Measurements from ENCODE around the gene BCAS2. TPM values are rescaled to one million over a fixed set of nuclear protein-coding genes. Genes with fewer than 3 reads are reported as not detected.

BCAS2 gene
- total RNA-seq, 2 experiments from 2014 or later = 39.3 to 40.8 TPM

DNA sequence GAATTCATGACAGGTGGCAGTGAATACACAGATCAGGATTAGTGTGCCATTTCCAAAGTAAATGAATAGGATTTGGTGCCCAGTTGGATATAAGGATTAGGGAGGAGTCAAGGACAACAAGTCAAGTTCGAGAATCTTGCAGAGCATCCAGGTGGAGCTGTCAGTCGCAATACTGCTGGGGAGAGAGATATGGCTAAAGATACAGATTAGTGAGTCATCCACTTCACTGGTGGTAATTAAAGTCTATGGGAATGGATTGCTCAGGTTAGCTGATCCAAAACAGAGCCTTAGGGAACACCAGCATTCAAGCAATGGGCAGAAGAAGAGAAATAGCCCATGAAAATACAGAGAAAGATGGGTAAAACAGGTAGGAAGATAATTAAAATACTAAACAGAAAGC lies 26.8 kb downstream of the BCAS2 start:
- Histone ChIP-seq H4K20me1 (ENCODE audit: insufficient read depth, low read length) (no peaks in the 10 kb centered on the region), H3K9me2 (ENCODE audit: insufficient read depth, low read length) (no peaks in the 10 kb centered on the region), H3K4me1 (ENCODE audit: insufficient read depth, low read length, poor library complexity, severe bottlenecking) (no peaks in the 10 kb centered on the region), H3K4me2 (ENCODE audit: low read length) (no peak overlapping the region), H3K4me3 (ENCODE audit: low read depth, low read length, poor library complexity, severe bottlenecking) (no peak overlapping the region), H3K79me2 (ENCODE audit: insufficient read depth, low read depth, low read length) (no peaks in the 10 kb centered on the region), H3K27ac (ENCODE audit: low read depth, low read length, poor library complexity, severe bottlenecking) (no peak overlapping the region), H2AFZ (ENCODE audit: low read length) (no peak overlapping the region), H3K9me3 (ENCODE audit: low read length) (no peaks in the 10 kb centered on the region), H3K36me3 (ENCODE audit: insufficient read depth, low read length) (no peaks in the 10 kb centered on the region)
- intact Hi-C loops (cut with micrococcal nuclease; ENCODE audit: unreplicated experiment) = loop anchor here (10.0 kb wide), 1 partner anchor 60 kb away; no protein-coding TSS in a partner anchor
- TF ChIP-seq, protein P1, sequence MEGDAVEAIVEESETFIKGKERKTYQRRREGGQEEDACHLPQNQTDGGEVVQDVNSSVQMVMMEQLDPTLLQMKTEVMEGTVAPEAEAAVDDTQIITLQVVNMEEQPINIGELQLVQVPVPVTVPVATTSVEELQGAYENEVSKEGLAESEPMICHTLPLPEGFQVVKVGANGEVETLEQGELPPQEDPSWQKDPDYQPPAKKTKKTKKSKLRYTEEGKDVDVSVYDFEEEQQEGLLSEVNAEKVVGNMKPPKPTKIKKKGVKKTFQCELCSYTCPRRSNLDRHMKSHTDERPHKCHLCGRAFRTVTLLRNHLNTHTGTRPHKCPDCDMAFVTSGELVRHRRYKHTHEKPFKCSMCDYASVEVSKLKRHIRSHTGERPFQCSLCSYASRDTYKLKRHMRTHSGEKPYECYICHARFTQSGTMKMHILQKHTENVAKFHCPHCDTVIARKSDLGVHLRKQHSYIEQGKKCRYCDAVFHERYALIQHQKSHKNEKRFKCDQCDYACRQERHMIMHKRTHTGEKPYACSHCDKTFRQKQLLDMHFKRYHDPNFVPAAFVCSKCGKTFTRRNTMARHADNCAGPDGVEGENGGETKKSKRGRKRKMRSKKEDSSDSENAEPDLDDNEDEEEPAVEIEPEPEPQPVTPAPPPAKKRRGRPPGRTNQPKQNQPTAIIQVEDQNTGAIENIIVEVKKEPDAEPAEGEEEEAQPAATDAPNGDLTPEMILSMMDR (conservative IDR thresholded peaks at IDR 0.05; ENCODE audit: low read length) = no peak
- no peak for TF ChIP-seq EZH2phosphoT487 (IDR thresholded peaks at IDR 0.05; ENCODE audit: borderline replicate concordance, low read depth, low read length)
- POLR2A ChIA-PET = interaction anchor here (0.5 to 1.2 kb wide), 3 partner anchors 8 to 185 kb away, joined by 3 read pairs; no protein-coding TSS in a partner anchor
- no peak for DNase-seq (ENCODE audit: low spot score)
- CTCF ChIA-PET (ENCODE audit: unreplicated experiment) = interaction anchor here (0.6 kb wide), 1 partner anchor 283 kb away, joined by 3 read pairs; no protein-coding TSS in a partner anchor
- BruUV-seq (replicated peaks) = no TSS peak

DNA sequence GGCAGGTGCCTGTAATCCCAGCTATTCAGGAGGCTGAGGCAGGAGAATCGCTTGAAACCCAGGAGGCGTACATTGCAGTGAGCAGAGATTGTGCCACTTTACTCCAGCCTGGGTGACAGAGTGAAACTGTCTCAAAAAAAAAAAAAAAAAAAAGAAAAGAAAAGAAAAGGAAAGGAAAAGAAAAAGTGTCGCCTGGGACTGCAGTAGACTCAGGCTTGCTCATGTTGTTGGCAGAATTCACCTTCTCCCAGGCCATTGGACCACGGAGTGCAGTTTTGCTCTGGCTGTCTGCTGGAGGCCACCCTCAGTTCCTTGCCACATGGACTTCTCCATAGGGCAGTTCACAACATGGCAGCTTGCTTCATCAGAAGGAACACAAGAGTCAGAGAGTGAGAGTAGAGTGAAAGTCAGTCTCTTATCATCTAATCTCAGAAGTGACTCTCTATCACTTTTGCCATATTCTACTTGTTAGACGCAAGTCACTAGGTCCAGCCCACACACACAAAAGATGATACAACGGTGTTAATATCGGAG lies 29.2 kb downstream of the BCAS2 start:
- Histone ChIP-seq H3K4me1 (ENCODE audit: insufficient read depth, low read length, poor library complexity, severe bottlenecking) (no peaks in the 10 kb centered on the region), H3K4me3 (ENCODE audit: low read depth, low read length, poor library complexity, severe bottlenecking) (no peak overlapping the region), H4K20me1 (ENCODE audit: insufficient read depth, low read length) (no peaks in the 10 kb centered on the region), H3K9me2 (ENCODE audit: insufficient read depth, low read length) (no peaks in the 10 kb centered on the region), H3K79me2 (ENCODE audit: insufficient read depth, low read depth, low read length) (no peaks in the 10 kb centered on the region), H3K36me3 (ENCODE audit: insufficient read depth, low read length) (no peaks in the 10 kb centered on the region), H3K9me3 (ENCODE audit: low read length) (no peaks in the 10 kb centered on the region), H2AFZ (ENCODE audit: low read length) (no peak overlapping the region), H3K4me2 (ENCODE audit: low read length) (no peak overlapping the region), H3K27ac (ENCODE audit: low read depth, low read length, poor library complexity, severe bottlenecking) (no peak overlapping the region)
- no TSS peak for BruUV-seq (replicated peaks)
- POLR2A ChIA-PET = interaction anchor here (0.6 kb wide), 1 partner anchor 27 kb away, joined by 6 read pairs; no protein-coding TSS in a partner anchor
- intact Hi-C loops (cut with micrococcal nuclease; ENCODE audit: unreplicated experiment) = loop anchor here (10.0 kb wide), 1 partner anchor 63 kb away; no protein-coding TSS in a partner anchor
- no peak for DNase-seq (ENCODE audit: low spot score)
- TF ChIP-seq, protein P1 (conservative IDR thresholded peaks at IDR 0.05; ENCODE audit: low read length) = no peak
- no peak for TF ChIP-seq EZH2phosphoT487 (IDR thresholded peaks at IDR 0.05; ENCODE audit: borderline replicate concordance, low read depth, low read length)
- CTCF ChIA-PET (ENCODE audit: unreplicated experiment) = no interaction called here

DNA sequence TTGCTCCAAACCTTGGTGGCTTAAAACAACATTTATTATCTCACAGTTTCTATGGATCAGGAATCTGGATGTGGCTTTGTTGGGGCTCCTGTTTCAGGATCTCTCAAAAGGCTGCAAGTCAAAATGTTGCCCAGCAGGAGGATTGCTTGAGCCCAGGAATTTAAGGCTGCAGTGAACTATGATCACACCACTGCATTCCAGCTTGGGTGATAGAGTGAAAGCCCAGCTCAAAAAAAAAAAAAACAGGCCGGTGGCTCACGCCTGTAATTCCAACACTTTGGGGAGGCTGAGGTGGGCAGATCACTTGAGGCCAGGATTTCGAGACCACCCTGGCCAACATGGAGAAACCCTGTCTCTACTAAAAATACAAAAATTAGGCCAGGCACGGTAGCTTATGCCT lies 30.0 kb downstream of the BCAS2 start:
- Histone ChIP-seq H3K4me2 (ENCODE audit: low read length) (no peak overlapping the region), H2AFZ (ENCODE audit: low read length) (no peak overlapping the region), H3K9me2 (ENCODE audit: insufficient read depth, low read length) (no peaks in the 10 kb centered on the region), H3K79me2 (ENCODE audit: insufficient read depth, low read depth, low read length) (no peaks in the 10 kb centered on the region), H3K27ac (ENCODE audit: low read depth, low read length, poor library complexity, severe bottlenecking) (no peak overlapping the region), H3K4me3 (ENCODE audit: low read depth, low read length, poor library complexity, severe bottlenecking) (no peak overlapping the region), H3K4me1 (ENCODE audit: insufficient read depth, low read length, poor library complexity, severe bottlenecking) (no peaks in the 10 kb centered on the region), H4K20me1 (ENCODE audit: insufficient read depth, low read length) (no peaks in the 10 kb centered on the region), H3K9me3 (ENCODE audit: low read length) (no peaks in the 10 kb centered on the region), H3K36me3 (ENCODE audit: insufficient read depth, low read length) (no peaks in the 10 kb centered on the region)
- POLR2A ChIA-PET = interaction anchor here (0.6 kb wide), 1 partner anchor 165 kb away, joined by 3 read pairs; no protein-coding TSS in a partner anchor
- CTCF ChIA-PET (ENCODE audit: unreplicated experiment) = no interaction called here
- no peak for TF ChIP-seq EZH2phosphoT487 (IDR thresholded peaks at IDR 0.05; ENCODE audit: borderline replicate concordance, low read depth, low read length)
- TF ChIP-seq, protein P1 (conservative IDR thresholded peaks at IDR 0.05; ENCODE audit: low read length) = no peak
- BruUV-seq (replicated peaks) = no TSS peak
- intact Hi-C loops (cut with micrococcal nuclease; ENCODE audit: unreplicated experiment) = loop anchor here (10.0 kb wide), 1 partner anchor 63 kb away; no protein-coding TSS in a partner anchor
- no peak for DNase-seq (ENCODE audit: low spot score)

All from OCI-LY7 (cell line).